ENCODE data around the gene HRAS. TPM values are rescaled to one million over a fixed set of nuclear protein-coding genes. Genes with fewer than 3 reads are reported as not detected.

Gene HRAS
- total and polyA plus RNA-seq, 4 donors = 4.7 to 17.4 (median 10.9) TPM

- WGBS = 91% methylated on average over 20 of the region's 20 CpGs
- DNase-seq (ENCODE audit: low spot score) = no peak
- TF ChIP-seq EGR1 (IDR thresholded peaks at IDR 0.05; ENCODE audit: low read depth in 2 of 2) (no peak), MAX (IDR thresholded peaks at IDR 0.05) (no peak), HNF4A (conservative IDR thresholded peaks at IDR 0.05) (no peak), NR2F2 (IDR thresholded peaks at IDR 0.05) (no peak), SP1 (IDR thresholded peaks at IDR 0.05) (no peak), TAF1 (conservative IDR thresholded peaks at IDR 0.05) (no peak), REST (IDR thresholded peaks at IDR 0.05) (no peak), YY1 (IDR thresholded peaks at IDR 0.05) (no peak), HNF4G (IDR thresholded peaks at IDR 0.05) (no peak), FOXA1 (IDR thresholded peaks at IDR 0.05) (no peak), CTCF (IDR thresholded peaks at IDR 0.05; ENCODE audit: low read depth, low read length, missing input control) (no peak), GABPA (IDR thresholded peaks at IDR 0.05 in 1 of 2, conservative IDR thresholded peaks at IDR 0.05 in 1 of 2) (no peak)
- TF ChIP-seq, protein P1, sequence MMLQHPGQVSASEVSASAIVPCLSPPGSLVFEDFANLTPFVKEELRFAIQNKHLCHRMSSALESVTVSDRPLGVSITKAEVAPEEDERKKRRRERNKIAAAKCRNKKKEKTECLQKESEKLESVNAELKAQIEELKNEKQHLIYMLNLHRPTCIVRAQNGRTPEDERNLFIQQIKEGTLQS (IDR thresholded peaks at IDR 0.05) = no peak
- no peaks in the 10 kb centered on the region for H3K27me3 ChIP-seq (ENCODE audit: control insufficient read depth in 4 of 4, insufficient read depth in 4 of 4, low read length in 3 of 4)
- H3K27ac ChIP-seq (ENCODE audit: low read depth in 1 of 2, low read length in 2 of 2) = no peak overlapping the region
- no peaks in the 10 kb centered on the region for H3K9me3 ChIP-seq (ENCODE audit: control insufficient read depth in 4 of 4, low read length in 3 of 4)
- no peak overlapping the region for H3K4me3 ChIP-seq (ENCODE audit: low read depth in 1 of 3, low read length in 3 of 3)
- no peak overlapping the region for H3K9ac ChIP-seq (ENCODE audit: low read depth in 1 of 2, low read length in 2 of 2)
- H3K36me3 ChIP-seq (ENCODE audit: control insufficient read depth in 4 of 4, insufficient read depth in 3 of 4, low read depth in 1 of 4, low read length in 3 of 4) = no peaks in the 10 kb centered on the region
- peaks cover 3 to 14% (median 9%) of the 10 kb centered on the region in 4 donors for H3K4me1 ChIP-seq (ENCODE audit: control insufficient read depth in 4 of 4, insufficient read depth in 4 of 4, low read length in 3 of 4)
These were observed 6.1 kb upstream of the HRAS start for GRCh38 chr11:541433-541885.

DNA sequence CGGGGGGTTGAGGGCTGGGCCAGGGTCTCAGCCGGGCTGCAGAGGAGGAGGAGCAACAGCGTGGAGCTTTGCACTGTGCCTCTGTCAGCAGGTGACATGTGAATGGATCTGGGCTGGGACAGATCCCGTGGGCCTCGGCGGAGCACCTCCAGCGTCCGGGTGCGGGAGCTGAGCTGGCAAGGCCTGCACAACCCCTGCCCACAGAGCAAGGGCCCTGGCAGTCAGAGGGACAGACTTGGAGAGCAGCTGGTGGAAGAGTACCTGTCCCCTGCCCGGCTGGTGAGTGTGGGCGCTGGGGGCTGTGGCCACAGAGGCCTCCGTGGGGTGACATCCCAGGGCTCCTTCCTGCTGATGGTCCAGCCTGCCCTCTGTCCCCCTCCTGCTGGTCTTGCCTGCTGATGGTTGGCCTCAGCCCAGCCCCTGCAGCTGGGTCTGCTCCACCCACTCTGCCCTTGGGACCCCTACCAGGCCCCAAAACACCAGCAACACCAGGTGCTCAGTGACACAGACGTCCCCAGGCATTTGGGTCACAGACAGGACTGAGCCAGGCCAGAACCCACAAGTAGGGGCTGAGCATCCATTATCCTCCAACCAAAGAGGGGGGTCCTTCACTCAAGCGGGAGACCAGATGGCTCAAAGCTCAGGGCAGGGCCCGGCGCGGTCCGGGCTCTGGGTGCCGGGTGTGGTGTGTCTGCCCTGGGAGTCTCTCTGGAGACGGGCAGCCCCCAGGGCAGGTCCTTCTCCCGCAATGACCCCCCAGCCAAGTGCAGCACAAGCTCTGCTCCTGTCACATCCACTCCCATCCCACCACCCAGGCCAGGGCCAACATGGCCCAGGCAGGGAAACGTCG lies 5.4 kb upstream of the HRAS start:
- WGBS = 97% methylated on average over 23 of the region's 23 CpGs
- Histone ChIP-seq H3K27ac (ENCODE audit: low read depth in 1 of 2, low read length in 2 of 2) (no peak overlapping the region), H3K9me3 (ENCODE audit: control insufficient read depth in 4 of 4, low read length in 3 of 4) (no peaks in the 10 kb centered on the region), H3K36me3 (ENCODE audit: control insufficient read depth in 4 of 4, insufficient read depth in 3 of 4, low read depth in 1 of 4, low read length in 3 of 4) (no peaks in the 10 kb centered on the region), H3K4me3 (ENCODE audit: low read depth in 1 of 3, low read length in 3 of 3) (no peak overlapping the region), H3K9ac (ENCODE audit: low read depth in 1 of 2, low read length in 2 of 2) (no peak overlapping the region), H3K4me1 (ENCODE audit: control insufficient read depth in 4 of 4, insufficient read depth in 4 of 4, low read length in 3 of 4) (peaks cover 6 to 19% (median 15%) of the 10 kb centered on the region in 4 donors), H3K27me3 (ENCODE audit: control insufficient read depth in 4 of 4, insufficient read depth in 4 of 4, low read length in 3 of 4) (no peaks in the 10 kb centered on the region)
- no peak for DNase-seq (ENCODE audit: low spot score)
- TF ChIP-seq NR2F2 (IDR thresholded peaks at IDR 0.05) (no peak), RXRA (IDR thresholded peaks at IDR 0.05) (no peak), TAF1 (conservative IDR thresholded peaks at IDR 0.05) (no peak), HNF4G (IDR thresholded peaks at IDR 0.05) (no peak), RAD21 (IDR thresholded peaks at IDR 0.05) (no peak), FOXA2 (IDR thresholded peaks at IDR 0.05) (no peak), CTCF (IDR thresholded peaks at IDR 0.05; ENCODE audit: low read depth, low read length, missing input control) (no peak), GABPA (IDR thresholded peaks at IDR 0.05 in 1 of 2, conservative IDR thresholded peaks at IDR 0.05 in 1 of 2) (no peak), HNF4A (conservative IDR thresholded peaks at IDR 0.05) (no peak), YY1 (IDR thresholded peaks at IDR 0.05) (no peak), MAX (IDR thresholded peaks at IDR 0.05) (no peak), SP1 (IDR thresholded peaks at IDR 0.05) (no peak), FOXA1 (IDR thresholded peaks at IDR 0.05) (no peak)
- TF ChIP-seq, protein P2, sequence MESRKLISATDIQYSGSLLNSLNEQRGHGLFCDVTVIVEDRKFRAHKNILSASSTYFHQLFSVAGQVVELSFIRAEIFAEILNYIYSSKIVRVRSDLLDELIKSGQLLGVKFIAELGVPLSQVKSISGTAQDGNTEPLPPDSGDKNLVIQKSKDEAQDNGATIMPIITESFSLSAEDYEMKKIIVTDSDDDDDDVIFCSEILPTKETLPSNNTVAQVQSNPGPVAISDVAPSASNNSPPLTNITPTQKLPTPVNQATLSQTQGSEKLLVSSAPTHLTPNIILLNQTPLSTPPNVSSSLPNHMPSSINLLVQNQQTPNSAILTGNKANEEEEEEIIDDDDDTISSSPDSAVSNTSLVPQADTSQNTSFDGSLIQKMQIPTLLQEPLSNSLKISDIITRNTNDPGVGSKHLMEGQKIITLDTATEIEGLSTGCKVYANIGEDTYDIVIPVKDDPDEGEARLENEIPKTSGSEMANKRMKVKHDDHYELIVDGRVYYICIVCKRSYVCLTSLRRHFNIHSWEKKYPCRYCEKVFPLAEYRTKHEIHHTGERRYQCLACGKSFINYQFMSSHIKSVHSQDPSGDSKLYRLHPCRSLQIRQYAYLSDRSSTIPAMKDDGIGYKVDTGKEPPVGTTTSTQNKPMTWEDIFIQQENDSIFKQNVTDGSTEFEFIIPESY (IDR thresholded peaks at IDR 0.05) = no peak
- TF ChIP-seq, protein P1 (IDR thresholded peaks at IDR 0.05) = no peak

Data from liver (tissue), 9 donors.